Neural cell (in vitro differentiated cells): Measurements from ENCODE around the gene TMEM107. TPM values are rescaled to one million over a fixed set of nuclear protein-coding genes. Genes with fewer than 3 reads are reported as not detected.
A peak's percentile ranks its signal among the peaks of the same experiment; 100 is the strongest.

ENCODE experiments used
- H2AFZ ChIP-seq: fragments of 200-600, 300-800 bp; sonication (generic), shearing (Covaris generic); 2 replicates; pipeline ENCODE4 v1.6.0; 2014; ENCODE audit warnings: low read depth, mild to moderate bottlenecking, antibody characterized with exemption, low read length, moderate library complexity
- H3F3A ChIP-seq: fragments of 200-600 bp; shearing (Covaris generic); 2 replicates; pipeline ENCODE4 v1.6.1; 2016; ENCODE audit warnings: mild to moderate bottlenecking, moderate library complexity, mixed read lengths, antibody characterized with exemption, low read length; ENCODE audit not compliant: insufficient read depth, poor library complexity, severe bottlenecking
- H3K27ac ChIP-seq: fragments of 200-600, 300-800 bp; sonication (generic), shearing (Covaris generic); 2 replicates; pipeline ENCODE4 v1.5.1; 2014; ENCODE audit warnings: mild to moderate bottlenecking, low read length, moderate library complexity
- H3K27me3 ChIP-seq: fragments of 300-800, 200-600 bp; sonication (generic), shearing (Covaris generic); 2 replicates; pipeline ENCODE4 v1.6.0; 2014; ENCODE audit warnings: mild to moderate bottlenecking, low read depth, low read length, moderate library complexity; ENCODE audit not compliant: insufficient read depth
- H3K36me3 ChIP-seq: fragments of 300-800, 200-600 bp; sonication (generic), shearing (Covaris generic); 2 replicates; pipeline ENCODE4 v1.5.1; 2014; ENCODE audit warnings: mild to moderate bottlenecking, antibody characterized with exemption, low read length, moderate library complexity; ENCODE audit not compliant: insufficient read depth
- H3K4me2 ChIP-seq: fragments of 300-800, 200-600 bp; sonication (generic), shearing (Covaris generic); 2 replicates; pipeline ENCODE4 v1.6.0; 2014; ENCODE audit warnings: mild to moderate bottlenecking, low read length
- H3K4me3 ChIP-seq: fragments of 300-800, 200-600 bp; sonication (generic), shearing (Covaris generic); 2 replicates; pipeline ENCODE4 v1.5.1; 2014; ENCODE audit warnings: mild to moderate bottlenecking, low read length, moderate library complexity
- H3K79me2 ChIP-seq: fragments of 200-600 bp; shearing (Covaris generic); replicated peaks from 2 replicates; pipeline ENCODE4 v1.6.0; 2014; ENCODE audit warnings: mild to moderate bottlenecking, low read length, moderate library complexity; ENCODE audit not compliant: insufficient read depth
- H3K9ac ChIP-seq: fragments of 300-800, 200-600 bp; sonication (generic), shearing (Covaris generic); 2 replicates; pipeline ENCODE4 v1.6.1; 2016; ENCODE audit warnings: mild to moderate bottlenecking, low read length, mixed read lengths
- H3K9me2 ChIP-seq: fragments of 200-600 bp; shearing (Covaris generic); 2 replicates; pipeline ENCODE4 v1.6.1; 2016; ENCODE audit warnings: mild to moderate bottlenecking, low read length, mixed read lengths; ENCODE audit not compliant: insufficient read depth
- H3K9me3 ChIP-seq: fragments of 200-600, 300-800 bp; sonication (generic), shearing (Covaris generic); 2 replicates; pipeline ENCODE4 v1.6.1; 2016; ENCODE audit warnings: mild to moderate bottlenecking, mixed run types, low read length, moderate library complexity, mixed read lengths
- H4K20me1 ChIP-seq: fragments of 200-600 bp; shearing (Covaris generic); 2 replicates; pipeline ENCODE4 v1.6.1; 2016; ENCODE audit warnings: mild to moderate bottlenecking, mixed run types; ENCODE audit not compliant: insufficient read depth
- CTCF ChIP-seq: fragments of 450-650 bp; IDR thresholded peaks from 2 replicates; pipeline ENCODE4 v1.5.1; 2014; ENCODE audit warnings: antibody characterized with exemption, mild to moderate bottlenecking, moderate library complexity; ENCODE audit not compliant: poor library complexity, severe bottlenecking
- EP300 ChIP-seq: fragments of 450-650 bp; conservative IDR thresholded peaks from 2 replicates; pipeline ENCODE4 v1.6.1; 2014; ENCODE audit warnings: antibody characterized with exemption, mild to moderate bottlenecking, moderate library complexity; ENCODE audit not compliant: poor library complexity, severe bottlenecking
- EZH2 ChIP-seq: fragments of 200-600, 300-800 bp; shearing (Covaris generic), sonication (generic); IDR thresholded peaks from 2 replicates; pipeline ENCODE4 v1.6.1; 2014; ENCODE audit warnings: antibody characterized with exemption, low read length, borderline replicate concordance, mild to moderate bottlenecking; ENCODE audit not compliant: insufficient read depth, poor library complexity, severe bottlenecking
- MXI1 ChIP-seq: fragments of 450-650 bp; conservative IDR thresholded peaks from 2 replicates; pipeline ENCODE4 v1.6.1; 2014; ENCODE audit warnings: antibody characterized with exemption, mild to moderate bottlenecking; ENCODE audit not compliant: poor library complexity, severe bottlenecking
- POLR2AphosphoS5 ChIP-seq: IDR thresholded peaks from 2 replicates; pipeline ENCODE4 v1.6.1; 2012
- RAD21 ChIP-seq: fragments of 450-650 bp; conservative IDR thresholded peaks from 2 replicates; pipeline ENCODE4 v1.6.1; 2014; ENCODE audit warnings: antibody characterized with exemption, mild to moderate bottlenecking, moderate library complexity
- REST ChIP-seq: IDR thresholded peaks from 2 replicates; pipeline ENCODE4 v1.6.1; 2012; ENCODE audit warnings: borderline replicate concordance
- SMC3 ChIP-seq: fragments of 450-650 bp; conservative IDR thresholded peaks from 2 replicates; pipeline ENCODE4 v1.6.1; 2014; ENCODE audit warnings: antibody characterized with exemption, mild to moderate bottlenecking, moderate library complexity; ENCODE audit not compliant: poor library complexity
- TAF1 ChIP-seq: IDR thresholded peaks from 2 replicates; pipeline ENCODE4 v1.6.1; 2012; ENCODE audit warnings: low read depth
- polyA plus RNA-seq: library from polyadenylated mRNA; depleted of rRNA; stranded (reverse); fragments of >200 nt; gene quantifications from 2 replicates; pipeline ENCODE4 v1.2.3, GENCODE V29; 2014

The TMEM107 gene
- polyA plus RNA-seq, 1 donor from 2014 or later = 31.7 TPM

GRCh38 chr17:8204761-8205555 lies 28.8 kb upstream of the TMEM107 start:
- H3K4me2 ChIP-seq = no peak overlapping the region
- TF ChIP-seq MXI1 = no peak
- no peak for TF ChIP-seq RAD21
- no peak for TF ChIP-seq REST
- TF ChIP-seq POLR2AphosphoS5 = no peak
- no peak for TF ChIP-seq CTCF
- TF ChIP-seq TAF1 = no peak
- TF ChIP-seq SMC3 = no peak
- TF ChIP-seq EP300 = no peak
- no peak for TF ChIP-seq EZH2
- no peaks in the 10 kb centered on the region for H3K9me3 ChIP-seq
- no peaks in the 10 kb centered on the region for H3F3A ChIP-seq
- H3K9me2 ChIP-seq = no peaks in the 10 kb centered on the region
- no peak overlapping the region for H3K27ac ChIP-seq
- peaks cover 12% of the 10 kb centered on the region for H3K79me2 ChIP-seq
- no peak overlapping the region for H2AFZ ChIP-seq
- no peaks in the 10 kb centered on the region for H3K36me3 ChIP-seq
- H3K9ac ChIP-seq = no peak overlapping the region
- no peak overlapping the region for H3K4me3 ChIP-seq
- no peaks in the 10 kb centered on the region for H3K27me3 ChIP-seq
- no peaks in the 10 kb centered on the region for H4K20me1 ChIP-seq

GRCh38 chr17:8192070-8192815 lies 16.1 kb upstream of the TMEM107 start:
- Histone ChIP-seq H3F3A (peaks cover 18% of the 10 kb centered on the region), H3K9me2 (no peaks in the 10 kb centered on the region), H4K20me1 (peaks cover 3% of the 10 kb centered on the region), H2AFZ (peak overlapping the region; percentile 97), H3K4me2 (peak overlapping the region; percentile 100), H3K9me3 (no peaks in the 10 kb centered on the region), H3K36me3 (no peaks in the 10 kb centered on the region), H3K4me3 (peak overlapping the region; percentile 67), H3K27me3 (no peaks in the 10 kb centered on the region), H3K9ac (peak overlapping the region; percentile 79), H3K27ac (peak overlapping the region; percentile 99), H3K79me2 (no peaks in the 10 kb centered on the region)
- TF ChIP-seq REST (peak; percentile 95), EP300 (peak; percentile 47), SMC3 (peak; percentile 26), CTCF (no peak), EZH2 (no peak), POLR2AphosphoS5 (peak; percentile 98), MXI1 (peak; percentile 47), RAD21 (no peak), TAF1 (peak; percentile 93)
